CD4-positive, alpha-beta T cell treated with Interferon alpha-2 for 1 hour (primary cell): ENCODE results near the gene RIN3.
A peak's percentile ranks its signal among the peaks of the same experiment; 100 is the strongest.

ENCODE experiments used
- DNase-seq, 2 donors: peaks; one replicate each; pipeline ENCODE4 v3.0.0-alpha.2; 2020 to 2022

Gene RIN3

DNA sequence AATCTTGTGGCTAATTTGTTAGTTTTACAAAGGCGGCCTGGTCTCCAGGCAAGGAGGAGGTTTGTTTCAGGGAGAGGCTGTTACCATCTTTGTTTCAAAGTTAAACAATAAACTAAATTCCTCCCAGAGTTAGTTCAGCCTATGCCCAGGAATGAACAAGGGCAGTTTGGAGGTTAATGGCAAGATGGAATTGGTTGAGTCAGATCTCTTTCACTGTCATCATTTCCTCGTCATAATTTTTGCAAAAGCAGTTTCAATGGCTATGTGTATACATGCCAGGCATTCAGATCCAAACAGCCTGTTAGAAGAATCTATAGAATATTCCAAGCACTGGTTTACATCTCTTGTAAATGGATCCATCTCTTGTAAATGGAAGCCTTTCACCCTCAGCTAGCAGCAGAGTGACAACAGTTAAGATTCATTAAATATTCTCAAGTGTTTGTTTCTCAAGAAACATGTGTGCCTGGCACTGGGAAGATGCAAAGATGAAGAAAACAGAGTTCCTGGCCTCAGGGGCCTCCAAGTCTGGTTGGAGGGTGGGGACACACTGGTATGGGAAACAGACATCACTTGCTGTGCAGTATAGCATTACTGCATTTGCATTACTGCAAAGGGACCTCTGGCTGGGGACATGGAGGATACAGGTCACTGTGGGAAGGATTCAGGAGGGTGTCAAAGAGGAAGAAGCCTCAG is 65.8 kb downstream of the RIN3 start:
- no peak for DNase-seq

DNA sequence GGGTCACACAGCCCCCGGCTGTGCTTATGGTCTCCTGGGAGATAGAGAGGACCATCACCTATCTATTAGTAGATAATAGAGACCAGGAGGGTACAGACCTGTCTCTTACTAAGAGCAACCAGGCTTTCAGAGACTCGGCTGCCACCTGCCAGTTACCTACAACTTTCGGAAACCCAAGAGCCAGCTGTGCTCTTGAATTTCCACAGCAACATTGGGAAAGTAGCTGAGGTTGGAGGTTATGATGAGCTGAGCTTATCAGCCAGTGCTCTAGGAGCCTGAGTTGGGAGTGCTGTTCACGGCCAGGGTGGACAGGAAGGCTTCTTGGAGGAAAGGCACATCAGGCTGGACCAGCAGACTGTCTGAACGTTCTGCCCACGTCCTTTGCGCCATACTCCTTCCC is 67.6 kb downstream of the RIN3 start:
- DNase-seq: no peak

DNA sequence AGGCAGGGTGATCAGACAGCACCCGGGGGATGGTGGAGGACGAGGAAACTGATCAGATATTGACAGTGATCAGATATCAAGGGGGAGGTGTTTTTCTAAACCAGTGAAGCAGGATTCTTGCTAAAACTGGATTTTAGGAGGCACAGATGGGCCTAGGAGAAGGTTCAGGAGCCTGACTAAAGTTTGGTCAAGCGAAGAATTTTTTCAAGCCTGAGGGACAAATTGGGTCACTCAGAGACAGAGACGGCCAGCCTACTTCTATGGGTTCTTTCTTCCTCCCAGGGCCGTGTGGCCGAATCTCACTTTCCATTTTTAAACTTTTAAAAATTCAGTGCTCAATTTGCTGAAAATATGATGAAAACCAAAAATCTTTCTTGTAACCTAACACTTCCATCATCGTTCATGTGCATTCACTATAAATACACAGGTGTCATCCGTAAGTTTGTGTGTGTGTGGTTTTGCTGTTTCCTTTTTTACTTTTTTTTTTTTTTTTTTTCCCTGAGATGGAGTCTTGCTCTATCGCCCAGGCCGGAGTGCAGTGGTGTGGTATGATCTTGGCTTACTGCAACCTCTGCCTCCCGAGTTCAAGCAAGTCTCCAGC is 68.5 kb downstream of the RIN3 start:
- DNase-seq: no peak

DNA sequence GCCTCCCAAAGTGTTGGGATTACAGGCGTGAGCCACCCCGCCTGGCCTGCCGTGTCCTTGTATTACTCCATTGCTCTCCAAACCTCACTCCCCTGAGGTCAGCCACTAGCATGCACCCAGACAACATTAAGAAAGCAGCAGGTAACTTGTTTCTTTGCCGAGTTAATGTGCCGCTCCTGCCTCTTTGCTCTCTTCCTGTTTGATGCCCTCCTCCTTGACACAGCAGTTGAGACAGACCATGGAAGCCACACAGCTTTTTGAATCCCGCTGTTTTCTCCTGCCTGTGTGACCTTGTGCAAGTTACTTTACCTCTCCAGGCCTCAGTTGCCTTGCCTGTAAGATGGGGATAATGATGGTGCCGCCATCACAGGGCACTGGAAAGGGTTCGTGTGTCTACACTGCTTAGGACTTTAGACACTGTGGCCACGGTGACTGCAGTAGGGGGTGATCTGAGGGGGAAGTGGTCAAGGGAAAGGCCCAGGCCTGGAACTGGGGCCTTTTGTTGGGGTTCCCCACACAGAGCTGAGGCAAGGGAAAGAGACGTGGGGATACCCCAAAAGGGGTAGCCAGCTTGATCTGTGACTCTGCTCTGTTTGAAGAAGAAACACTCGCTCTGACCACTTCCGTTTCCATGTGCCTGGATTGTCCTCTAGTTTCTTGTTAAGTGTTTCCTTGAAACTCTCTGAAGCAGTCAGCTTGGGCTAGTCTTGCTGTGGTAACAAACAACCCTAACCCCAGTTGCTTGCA is 69.3 kb downstream of the RIN3 start:
- DNase-seq: peak; percentile 47 to 56

DNA sequence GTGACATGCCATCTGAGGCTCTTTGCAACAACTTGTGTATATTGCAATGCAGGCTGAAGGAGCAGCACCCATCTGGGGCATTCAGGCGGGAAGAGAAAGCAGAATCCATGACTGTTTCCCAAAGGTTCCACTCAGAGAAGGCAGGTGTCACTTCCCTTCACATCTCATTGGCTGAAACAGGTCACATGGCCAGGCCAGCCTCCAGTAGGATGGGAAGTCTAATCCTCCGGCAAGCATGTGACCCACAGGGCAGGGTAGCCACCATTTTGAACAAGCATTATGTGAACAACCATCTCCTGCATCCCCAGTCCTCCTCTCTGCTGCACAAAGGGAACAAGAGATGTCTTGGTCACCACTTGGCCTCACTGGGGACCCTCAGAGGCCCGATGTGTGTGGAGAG is 70.6 kb downstream of the RIN3 start:
- DNase-seq: no peak

DNA sequence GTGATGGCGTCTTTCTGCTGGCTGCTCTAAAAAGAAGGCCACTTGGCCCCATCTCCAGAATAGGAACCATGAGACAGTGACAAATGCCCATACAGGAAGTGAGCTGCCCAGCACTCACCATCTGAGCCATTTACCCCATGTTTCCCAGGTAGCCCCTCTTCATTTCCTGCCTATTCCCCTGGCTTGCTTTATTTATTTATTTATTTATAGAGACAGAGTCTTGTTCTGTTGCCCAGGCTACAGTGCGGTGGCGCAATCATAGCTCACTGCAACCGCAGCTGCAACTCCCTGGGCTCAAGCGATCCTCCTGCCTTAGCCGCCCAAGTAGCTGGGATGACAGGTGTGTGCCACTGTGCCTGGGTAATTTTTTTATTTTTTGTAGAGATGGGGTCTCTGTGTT is 71.2 kb downstream of the RIN3 start:
- DNase-seq: peak in 1 of 2 donors; percentile 53

DNA sequence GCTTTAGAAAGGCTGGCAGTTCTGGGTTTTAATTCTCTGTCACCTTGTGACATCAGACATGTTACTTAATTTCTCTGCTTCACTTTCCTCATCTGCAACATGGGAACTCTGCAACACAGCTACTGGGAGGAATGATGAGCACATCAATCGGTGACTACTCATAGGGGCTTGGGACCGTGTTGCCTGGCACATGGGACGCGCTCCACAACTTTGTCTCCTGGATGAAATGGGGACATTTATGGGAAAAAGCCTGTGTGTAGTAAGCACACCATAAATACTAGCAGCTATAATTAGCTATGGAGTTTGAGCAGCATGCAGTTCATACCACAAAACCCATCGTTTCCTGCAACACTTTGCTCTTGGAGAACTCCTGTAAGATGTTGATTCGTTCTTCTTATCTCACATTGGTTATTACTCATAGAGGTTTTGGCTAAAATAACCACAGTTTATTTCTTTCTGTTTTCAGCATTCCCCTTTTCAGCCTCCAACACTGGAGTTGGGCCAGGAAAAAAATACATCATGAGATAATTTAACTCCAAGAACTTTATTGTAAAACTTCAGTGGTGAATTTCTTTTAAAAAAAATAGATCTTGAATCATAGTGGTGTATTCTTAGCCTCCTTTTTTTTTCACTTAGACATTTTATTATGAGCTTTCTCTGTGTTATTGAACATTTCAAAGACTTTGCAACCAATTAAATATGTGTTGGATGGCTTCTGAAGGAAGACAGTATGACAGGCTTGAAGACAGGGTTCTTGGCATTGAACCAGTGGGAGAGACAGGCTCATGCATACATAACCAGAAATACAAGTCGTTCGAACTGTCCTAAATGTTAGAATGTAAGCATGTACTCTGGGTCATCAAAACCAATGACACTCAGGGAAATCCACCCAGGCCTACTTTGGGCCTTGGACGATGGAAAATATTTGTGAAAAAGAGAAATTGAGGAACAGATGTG is 72.7 kb downstream of the RIN3 start:
- peak in 1 of 2 donors; percentile 70 for DNase-seq

DNA sequence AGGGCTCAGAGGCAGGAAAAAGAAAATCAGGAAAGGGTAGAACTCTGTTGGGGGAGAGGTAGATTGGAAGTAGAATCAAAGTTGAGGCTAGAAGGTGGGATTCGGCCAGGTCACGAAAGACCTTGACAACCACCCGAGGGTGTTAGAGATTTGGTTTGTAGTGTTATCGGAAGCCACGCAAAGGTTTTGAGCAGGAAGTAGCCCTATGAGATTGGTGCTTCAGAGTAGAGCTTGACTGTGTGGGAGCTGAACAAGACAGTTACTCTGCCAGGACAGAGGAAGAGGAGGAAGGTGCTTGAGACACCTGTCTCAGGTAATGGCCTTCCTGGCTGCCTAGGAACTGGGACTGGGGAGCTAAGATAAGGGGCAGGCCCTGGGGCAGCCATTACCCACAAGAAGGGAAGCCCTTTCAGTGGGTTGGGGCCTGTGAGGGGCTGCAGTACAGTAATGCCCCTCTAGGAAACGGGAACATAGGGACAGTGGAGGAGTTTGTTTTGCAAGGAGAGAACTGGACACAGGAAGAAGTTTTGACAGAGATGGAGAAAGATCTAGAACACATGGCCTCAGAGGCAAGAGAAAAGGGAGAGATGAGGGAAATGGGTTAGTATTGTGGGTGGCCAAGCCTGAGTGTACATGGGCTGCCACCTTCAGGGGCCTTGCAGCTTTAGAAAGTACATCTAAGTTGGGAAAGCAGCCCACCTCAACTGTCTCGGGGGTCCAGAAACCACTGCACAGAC is 73.5 kb downstream of the RIN3 start:
- peak in 1 of 2 donors; percentile 53 for DNase-seq

DNA sequence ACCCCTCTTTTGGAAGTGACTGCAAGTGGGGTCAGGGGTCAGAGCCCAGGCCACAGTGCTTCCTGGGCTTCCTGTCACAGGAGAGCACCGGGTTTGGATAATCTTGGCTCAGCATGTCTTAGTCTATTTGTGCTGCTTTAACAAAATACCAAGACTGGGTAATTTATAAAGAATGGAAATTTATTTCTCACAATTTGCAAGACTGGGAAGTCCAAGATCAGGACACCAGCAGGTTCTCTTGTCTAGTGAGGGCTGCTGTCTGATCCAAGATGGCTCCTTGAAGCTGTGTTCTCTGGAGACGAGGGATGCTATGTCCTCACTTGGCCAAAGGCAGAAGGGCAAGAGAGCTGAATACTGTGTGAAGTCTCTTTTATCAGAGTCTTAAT is 74.1 kb downstream of the RIN3 start:
- DNase-seq: no peak

DNA sequence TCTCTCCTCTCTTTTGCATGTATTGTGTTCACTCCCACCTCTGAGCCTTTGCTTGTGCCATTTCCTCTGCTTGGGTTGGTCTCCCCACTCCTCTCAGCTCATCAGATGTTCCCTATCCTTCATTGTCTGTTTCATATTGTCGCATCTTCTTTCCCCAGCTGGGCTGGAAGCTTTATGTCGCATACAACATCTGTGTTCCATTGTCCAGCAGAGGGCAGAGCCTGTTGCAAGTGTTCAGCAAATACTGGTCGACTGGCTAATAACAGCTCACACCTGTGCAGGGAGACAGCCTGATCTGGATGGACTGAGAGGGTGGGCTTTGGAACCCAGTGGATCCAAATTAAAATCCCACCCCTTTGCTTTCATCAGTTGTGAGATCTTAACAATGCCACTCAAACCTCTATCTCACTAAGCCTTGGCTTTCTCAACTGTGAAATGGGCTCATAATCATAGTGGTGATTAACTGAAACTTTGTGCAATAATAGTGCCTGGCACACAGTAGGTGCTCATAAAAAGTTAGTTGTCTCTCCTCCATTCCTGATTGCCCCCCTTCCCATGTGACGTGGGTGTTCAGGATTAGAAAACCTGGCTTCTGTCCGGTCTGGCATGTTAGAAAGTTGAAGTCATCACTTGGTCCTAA is 75.8 kb downstream of the RIN3 start:
- DNase-seq: no peak

DNA sequence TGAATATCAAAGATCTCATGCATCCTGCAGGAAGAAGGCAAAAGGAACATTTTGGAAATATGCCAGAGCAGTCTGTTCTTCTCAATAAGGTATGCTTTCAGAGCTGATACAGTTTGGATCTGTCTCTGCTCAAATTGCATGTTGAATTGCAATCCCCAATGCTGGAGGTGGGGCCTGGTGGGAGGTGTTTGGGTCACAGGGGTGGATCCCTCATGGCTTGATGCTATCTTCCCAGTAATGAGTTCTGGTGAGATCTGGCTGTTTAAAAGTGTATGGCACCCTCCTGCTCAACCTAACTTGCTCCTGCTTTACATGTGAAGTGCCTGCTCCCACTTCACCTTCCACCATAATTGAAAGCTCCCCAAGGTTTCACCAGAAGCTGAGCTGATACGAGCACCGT is 76.6 kb downstream of the RIN3 start:
- DNase-seq: no peak

DNA sequence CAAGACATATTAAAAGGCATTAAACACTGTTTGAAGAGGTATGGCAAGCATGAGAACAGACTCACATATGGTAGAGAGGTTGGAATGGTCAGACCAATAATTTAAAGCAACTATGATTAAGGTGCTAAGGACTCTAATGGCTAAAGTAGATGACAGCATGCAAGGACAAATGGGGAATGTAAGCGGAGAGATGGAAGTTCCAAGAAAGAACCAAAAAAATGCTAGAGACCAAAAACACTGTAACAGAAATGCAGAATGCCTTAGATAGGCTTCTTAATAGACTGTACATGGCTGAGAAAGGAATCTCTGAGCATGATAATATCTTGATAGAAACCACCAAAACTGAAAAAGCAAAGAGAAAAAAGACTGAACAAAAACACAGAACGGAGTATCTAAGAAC is 77.4 kb downstream of the RIN3 start:
- DNase-seq: no peak

DNA sequence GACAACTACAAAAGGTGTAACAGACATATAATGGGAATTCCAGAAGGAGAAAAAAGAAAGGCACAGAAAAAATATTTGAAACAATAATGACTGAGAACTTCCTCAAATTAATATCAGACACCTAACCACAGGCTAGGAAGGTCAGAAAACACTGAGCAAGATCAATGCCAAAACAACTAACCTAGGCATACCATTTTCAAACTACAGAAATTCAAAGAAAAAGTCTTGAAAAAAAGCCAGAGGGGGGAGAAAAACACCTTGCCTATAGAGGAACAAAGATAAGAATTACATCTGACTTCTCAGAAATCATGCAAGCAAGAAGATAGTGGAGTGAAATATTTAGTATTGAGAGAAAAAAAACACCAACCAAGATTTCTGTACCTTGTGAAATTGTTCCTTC is 77.8 kb downstream of the RIN3 start:
- DNase-seq: no peak

DNA sequence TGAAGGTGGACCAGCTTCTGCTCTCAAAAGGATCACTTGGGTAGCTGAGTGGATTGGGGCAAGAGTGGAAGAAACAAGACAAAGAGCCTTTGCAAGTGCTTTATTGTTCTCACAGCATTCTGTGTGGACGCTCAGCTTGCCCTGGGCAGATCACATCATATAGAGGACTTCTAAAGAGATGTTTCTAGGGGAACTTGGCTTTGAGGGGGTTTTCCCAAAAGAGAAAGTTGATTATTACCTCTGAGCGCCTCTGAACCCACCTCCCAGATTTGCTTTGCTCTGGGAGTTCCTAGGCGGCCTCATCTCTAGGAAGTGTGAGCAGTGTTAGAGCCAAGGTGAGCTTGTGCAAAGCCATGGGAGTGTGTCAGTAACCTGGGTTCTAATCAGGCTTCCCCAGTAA is 81.7 kb downstream of the RIN3 start:
- no peak for DNase-seq

DNA sequence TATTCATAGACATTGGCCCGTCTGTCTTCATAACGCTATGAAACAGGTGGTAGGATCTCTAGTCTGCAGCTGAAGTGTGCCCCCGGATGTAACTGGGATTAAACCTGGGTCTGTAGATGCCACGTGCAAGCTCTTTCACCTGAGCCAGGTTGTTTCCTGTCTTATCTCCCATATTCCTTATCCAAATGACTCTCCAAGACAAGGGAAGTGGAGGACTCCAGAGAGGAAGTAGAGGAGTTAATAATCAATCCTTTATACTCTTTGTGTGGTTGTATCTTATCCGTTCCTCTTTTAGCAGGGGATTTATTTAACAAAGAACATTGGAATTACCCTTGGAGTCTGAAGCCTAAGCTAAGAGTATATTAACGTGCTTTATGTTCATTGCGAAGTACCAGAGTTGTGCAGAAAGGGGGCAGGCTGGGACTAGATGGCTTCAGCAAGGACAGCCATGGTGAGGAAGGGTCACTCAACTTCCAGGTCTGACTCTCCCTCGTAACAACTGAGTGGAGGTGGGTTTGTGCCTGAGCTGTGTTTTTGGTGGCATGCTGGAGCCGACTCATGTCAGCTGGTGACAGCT is 82.8 kb downstream of the RIN3 start:
- no peak for DNase-seq

DNA sequence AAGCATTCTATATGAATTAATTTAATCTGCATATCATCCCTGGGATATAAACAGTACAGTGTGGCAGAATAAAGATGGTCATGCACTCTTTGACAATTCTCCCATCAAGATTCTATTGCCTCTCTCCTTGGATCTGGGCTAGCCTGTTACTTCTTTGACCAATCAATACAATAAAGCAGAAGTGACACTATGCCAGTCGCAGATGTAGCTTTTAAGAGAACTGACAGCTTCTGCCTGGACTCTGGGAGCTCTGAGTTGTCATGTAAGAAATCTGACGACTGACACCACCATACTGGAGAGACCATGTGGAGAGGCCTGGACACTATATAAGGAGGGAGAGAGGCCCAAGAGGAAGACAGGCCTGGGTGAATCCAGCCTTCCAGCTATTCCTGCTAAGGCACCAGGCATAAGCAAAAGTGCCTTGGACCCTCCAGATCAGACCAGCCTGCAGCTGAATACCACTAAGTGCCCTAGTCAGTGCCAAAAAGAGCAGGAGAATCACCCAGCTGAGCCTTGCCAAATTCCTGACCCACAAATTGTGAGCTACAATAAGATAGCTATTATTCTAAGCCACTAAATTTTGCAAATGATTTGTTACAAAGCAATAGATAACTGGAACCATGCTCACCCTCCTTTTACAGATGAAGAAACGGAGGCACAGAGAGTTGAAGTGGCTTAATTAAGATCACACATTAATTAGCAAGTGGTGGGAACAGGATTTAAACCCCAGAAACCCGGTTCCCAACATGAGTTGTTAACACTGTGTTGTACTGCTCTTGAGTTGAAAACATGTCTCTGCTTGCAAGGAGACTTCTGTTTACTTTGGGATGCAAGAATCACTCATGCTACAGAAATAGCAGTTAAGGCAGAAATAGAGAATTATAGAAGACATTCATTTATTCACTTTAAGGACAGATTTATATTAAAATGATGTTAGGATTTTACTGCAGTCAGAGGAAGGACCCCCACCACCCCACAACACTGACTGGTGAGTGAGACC is 84.6 kb downstream of the RIN3 start:
- no peak for DNase-seq

DNA sequence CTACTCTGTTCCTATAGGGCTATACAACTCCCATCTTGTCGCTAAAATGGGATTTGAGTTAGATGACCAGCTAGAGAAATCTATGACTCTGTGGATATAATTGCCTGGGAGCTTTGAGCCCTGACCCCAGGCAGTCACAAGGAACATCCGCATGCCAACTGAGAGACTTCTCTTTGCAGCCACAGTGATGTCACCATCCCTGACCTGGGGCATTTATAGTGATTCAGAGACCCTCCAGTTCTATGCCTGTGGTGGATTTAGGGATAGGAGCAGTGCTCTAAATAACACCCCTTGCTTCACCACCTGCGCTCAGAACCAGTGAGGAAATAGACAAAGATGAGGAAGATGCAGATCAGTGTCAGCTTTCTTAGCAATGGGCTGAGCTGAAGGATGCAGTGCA is 86.2 kb downstream of the RIN3 start:
- DNase-seq: no peak

DNA sequence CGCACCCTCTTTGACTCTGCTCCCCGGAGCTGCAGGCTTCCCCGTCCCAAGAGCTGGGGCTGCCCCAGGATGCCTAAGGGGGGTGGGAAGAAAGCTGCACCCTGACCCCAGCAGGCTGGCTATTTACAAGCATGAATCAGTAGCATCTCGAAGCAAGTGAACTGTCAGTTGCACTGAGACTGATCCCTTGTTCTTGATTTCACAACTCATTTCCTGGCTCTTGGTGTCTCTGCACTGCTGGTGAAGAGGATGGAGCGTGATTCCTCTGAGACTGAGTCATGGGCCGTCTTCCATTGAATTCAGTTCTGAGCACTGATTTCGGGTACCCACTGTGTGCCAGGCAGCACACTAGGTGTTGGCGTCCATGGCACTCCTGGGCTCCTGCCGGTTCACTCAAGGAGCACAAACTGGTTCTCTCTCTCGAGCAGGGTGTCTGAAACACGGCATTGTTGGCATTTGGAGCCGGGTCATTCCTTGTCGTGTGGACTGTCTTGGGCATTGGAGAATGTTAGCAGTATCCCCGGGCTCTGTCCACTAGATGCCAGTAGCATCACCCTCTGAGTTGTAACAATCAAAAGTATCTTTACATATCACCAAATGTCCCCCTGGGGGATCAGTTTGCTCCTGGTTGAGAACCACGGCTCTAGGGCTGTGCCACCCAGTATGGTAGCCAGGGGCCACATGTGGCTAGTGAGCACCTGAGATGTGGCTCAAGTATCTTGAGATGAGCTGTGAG is 86.9 kb downstream of the RIN3 start:
- DNase-seq: no peak

DNA sequence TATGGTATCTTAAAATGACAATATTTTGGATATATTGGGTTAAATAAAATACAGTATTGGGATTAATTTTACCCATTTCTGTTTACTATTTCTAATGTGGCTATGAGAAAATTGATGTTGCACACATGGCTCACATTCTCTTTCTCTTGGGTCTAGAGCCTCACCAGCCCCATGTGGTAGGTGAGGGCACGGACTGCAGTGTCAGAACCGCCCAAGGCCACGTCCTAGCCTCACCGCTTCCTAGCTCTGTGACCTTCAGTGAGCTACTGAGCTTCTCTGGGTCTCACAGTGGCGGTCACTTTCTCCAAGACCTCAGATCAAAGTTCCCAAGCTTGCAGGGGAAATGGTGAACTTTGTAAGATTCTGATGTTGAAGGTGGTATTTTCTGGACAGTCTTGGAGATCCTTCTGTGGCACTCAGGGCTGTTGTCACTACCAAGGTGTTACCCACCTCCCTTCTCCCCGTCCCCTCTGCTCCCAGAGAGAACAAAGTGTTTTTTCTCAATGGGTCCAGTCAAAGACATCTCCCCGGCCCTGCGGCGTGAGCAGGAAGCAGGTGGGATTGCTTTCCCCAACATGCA is 87.6 kb downstream of the RIN3 start:
- DNase-seq: no peak
